GM21423 (cell line): ENCODE measurements around the gene EGFR.

Experiments used
- ATAC-seq: cut with Tn5 transposase; IDR thresholded peaks from one replicate; pipeline ENCODE4 v1.9.1; 2021; ENCODE audit warnings: mild to moderate bottlenecking, moderate library complexity; ENCODE audit not compliant: unreplicated experiment

The EGFR gene

DNA sequence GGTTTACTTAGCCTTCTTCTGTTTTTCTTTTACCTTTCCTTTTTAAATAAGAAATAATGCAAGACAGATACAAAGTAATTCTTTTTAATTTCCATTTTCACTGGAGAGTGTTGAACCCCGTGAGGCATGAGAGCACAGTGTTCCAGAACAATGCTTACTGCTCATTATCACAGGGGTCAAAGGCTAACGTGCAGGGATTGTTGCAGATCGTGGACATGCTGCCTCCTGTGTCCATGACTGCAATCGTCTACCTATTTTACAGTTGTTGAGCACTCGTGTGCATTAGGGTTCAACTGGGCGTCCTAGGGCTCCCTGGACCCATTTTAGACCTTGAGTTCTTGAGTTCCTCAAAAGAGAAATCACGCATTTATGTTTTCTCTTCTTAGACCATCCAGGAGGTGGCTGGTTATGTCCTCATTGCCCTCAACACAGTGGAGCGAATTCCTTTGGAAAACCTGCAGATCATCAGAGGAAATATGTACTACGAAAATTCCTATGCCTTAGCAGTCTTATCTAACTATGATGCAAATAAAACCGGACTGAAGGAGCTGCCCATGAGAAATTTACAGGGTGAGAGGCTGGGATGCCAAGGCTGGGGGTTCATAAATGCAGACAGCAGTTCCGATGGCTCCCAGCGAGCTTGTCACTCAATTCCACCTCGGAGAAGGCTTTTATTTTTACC, 124.2 kb downstream of the EGFR start:
- no peak for ATAC-seq

DNA sequence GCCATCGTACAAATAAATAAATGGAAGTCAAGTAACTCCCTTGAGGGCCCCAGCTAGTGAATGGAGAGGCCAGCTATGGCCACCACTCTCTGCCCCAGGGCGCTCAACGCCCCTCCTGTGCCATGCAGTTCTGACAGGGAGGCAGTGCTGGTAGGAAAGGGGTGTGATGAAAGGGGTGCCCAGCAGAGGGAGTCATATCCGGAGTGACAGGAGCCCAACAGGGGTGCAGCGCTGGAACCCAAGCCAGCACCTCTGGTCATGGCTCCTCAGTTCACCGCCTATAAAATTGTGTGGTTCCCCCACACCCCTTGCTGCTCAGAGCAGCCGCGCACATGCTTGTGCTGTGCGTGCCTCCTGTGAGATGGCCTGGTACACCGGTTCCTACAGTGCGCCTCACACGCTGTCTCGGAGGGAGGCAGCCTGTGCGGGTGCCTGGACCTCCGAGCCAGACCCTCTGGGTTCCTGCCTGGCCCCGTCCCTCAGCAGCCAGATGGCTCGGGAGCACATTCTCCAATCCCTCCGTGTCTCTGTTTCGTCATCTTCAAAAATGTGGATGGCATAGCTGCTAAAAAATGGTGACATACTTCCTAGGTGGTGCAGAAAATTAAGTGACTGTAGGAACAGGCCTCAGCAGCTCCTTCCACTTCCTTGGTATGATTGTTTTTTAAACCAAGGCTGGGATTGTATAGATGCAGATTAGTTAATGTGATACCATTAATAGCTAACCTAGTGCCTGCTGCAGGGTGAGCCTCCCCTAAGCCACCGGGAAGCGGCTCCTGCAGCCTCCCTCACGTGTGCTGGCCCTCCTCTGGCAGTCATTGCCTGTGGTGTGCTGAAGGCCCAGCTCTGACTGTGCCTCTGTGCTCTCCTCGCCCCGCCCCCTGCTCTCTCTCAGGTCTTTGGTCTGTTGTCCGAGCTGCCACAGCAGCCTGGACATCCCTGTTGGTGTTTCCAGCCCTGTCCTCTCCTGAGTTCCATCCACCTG, 125.8 kb downstream of the EGFR start:
- ATAC-seq, result no peak

DNA sequence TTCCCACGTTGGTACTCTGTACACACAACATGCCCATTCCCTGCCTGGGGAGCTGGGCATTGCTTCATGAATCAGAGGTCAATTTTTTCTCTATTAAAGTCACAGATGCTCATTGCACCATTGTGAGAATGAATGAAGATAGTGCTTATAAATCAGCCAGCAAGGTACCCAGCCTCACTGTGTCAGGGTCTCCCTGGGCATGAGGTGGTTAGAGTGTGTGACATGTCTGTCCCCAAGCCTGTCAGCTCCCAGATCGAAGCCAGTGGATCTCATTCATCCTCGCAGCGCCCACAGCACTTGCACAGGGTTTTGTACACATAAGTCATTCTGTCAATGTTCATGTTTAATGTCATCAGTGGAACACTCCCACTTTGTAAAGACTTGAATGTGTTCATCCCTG, 126.8 kb downstream of the EGFR start:
- no peak for ATAC-seq

DNA sequence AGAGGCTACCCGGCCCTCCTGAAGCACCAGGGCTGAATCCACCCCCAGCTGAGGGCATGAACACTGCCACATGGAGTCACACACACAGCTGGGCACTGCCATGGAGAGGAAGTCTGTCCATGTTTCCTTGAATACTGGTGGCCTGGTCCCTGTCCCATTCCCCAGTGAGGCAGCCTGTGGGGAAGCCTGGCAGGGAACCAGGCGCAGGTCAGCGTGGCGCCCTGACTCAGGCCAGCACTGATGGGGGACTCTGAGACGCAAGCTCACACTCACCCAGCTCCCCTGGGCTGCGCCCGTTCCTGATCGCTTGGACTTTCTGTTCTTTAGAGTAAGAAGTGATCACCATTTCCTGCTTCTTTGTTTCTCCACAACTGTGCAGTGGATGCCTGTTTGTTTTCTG, 128.3 kb downstream of the EGFR start:
- ATAC-seq, result no peak

DNA sequence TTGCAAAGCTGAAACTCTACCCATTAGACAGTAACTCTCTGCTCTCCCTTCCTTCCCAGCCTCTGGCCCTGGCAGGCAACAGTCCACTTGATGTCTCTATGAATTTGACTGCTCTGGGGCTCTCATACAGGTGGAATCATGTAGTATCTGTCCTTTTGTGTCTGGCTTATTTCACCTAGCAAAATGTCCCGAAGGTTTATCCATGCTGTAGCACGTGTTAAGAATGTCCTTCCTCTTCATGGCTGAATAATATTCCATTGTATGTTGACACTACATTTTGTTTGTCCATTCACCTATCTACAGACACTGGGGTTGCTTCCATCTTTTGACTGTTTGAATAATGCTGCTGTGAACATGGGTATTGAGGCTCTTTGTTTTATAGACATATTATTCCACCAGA, 128.9 kb downstream of the EGFR start:
- no peak for ATAC-seq

DNA sequence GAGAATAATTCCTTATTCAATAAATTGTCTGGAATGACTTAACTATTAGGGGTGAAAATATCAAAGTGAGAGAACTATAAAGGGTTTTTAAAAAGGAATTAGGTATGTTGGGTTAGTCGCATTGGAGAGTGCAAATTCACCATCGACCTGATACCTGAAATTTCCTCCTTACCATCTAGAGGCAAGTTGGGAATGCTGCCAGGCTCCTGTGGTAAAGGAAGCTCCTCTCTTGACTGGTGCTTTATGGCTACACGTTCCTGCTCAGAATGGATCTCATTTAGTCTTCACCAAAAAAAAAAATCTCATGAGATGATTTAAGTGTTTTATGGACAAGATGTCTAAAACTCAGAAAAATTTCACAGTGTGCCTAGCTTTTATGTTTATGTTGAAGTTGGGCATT, 129.8 kb downstream of the EGFR start:
- no peak for ATAC-seq

DNA sequence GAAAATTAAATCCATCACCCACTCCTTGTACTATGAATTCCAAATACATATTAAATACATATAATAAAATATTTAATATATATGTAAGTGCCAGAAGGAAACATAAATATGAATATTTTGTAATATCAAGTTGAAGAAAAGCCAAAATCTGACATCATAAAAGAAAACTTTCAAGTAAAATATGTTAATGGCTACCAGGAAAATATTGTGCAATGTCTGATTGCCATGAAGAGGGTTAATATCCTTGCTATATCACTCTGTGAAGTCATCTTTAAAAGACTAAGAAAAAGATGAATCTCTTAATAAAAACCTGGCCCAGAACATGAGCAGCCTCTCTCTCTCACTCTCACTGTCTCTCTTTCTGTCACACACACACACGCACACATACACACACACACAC, 130.2 kb downstream of the EGFR start:
- no peak for ATAC-seq

DNA sequence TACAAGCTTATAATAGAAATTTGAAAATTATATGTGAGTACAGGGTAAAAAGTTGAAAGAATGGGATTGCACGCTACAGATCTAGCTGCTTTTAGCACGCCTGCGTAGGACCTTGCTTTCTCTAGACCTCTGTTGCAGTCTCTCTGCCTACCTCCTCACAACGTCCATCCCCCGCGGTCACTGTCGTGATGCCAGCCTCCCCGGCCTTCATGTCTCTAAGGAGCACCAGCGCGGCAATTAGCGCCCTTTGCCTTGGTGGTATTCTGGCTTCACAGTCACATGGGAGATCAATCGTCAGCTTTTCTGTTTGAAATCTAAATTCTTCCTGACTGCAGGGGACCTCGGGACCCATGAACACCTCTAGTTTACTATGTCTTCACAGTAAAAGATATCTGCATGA, 131.3 kb downstream of the EGFR start:
- no peak for ATAC-seq

DNA sequence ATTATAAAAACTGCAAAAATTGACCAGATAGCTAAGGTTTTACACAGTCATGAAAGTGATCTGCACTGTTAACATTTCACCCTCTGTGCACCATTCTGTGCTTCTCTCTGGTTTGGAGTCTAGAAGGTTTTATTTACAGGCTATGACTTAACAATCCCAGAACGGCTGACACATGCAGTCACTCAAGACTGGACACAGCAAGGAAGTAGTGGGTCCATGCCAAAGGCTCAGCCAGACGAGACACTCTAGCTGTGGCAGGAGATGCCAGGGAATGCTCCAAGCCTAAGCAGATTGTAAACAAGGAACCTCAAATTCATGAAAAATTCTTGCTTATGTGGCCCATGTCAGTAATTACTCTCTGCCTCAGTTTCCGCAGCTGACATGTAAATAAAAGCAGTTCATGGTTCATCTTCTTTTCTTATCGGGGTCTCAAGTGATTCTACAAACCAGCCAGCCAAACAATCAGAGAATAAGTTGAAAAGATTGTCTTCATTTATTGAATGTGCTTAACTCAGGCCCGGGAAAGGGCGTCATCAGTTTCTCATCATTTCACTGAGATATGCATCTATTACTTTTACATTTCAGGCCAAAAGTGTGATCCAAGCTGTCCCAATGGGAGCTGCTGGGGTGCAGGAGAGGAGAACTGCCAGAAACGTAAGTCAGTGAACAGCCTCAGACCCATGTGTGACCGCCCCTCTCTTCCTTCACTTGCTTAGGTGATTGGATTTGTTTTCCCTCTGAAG, 132.1 kb downstream of the EGFR start:
- no peak for ATAC-seq

DNA sequence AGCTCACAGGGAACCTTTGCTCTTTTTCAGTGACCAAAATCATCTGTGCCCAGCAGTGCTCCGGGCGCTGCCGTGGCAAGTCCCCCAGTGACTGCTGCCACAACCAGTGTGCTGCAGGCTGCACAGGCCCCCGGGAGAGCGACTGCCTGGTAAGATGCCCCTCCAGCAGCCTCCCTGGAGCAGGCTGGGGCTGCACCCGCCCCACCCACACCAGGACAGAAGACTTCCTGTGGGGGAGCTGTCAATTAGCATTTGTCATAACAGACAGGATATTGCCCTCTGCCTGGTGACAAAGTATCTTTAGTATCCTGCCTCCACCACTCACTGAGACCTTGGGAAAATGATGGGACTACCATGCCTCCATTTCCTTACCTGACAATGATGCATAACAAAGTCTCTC, 133.7 kb downstream of the EGFR start:
- ATAC-seq, result no peak

DNA sequence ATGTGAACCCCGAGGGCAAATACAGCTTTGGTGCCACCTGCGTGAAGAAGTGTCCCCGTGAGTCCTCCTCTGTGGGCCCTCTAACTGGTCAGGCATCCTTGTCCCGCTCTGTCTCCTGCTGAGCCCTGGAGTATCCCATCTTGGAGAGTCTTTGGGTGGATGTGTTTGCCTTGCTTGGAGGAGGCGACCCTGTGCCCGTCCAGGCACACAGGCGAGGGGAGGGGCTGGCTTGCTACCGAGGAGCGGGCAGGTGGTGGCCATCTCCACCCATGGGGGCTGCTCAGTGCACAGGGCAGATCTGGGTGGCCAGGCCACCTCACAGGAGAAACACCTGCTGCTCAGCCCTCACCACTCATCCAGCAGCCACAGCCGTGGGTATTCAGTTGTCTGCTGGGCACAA, 135.3 kb downstream of the EGFR start:
- no peak for ATAC-seq

DNA sequence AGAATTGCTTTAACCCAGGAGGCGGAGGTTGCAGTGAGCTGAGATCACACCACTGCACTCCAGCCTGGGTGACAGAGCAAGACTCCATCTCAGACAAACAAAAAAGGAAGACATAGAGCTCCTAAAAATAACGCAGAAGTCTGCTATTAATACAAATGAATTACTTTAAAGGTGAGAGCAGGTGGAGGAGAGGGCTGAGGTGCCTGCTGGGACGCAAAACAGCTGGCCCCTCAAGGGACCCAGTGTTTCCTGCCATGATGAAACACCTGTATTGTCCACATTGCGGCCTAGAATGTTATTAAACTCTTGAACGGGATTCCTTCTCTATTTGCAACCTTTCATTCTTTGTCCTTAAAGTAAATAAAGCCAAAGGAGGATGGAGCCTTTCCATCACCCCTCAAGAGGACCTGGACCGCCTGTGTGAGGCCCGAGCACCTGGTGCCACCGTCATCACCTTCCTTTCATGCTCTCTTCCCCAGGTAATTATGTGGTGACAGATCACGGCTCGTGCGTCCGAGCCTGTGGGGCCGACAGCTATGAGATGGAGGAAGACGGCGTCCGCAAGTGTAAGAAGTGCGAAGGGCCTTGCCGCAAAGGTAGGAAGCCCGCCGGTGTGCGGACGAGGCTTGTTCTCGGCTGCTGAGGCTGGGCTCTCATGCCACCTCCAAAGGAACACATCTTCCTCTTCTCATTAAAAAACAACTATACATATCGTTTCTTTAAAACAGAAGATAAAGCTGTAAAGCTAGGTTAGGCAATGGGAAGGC, 136.7 kb downstream of the EGFR start:
- ATAC-seq, result no peak

DNA sequence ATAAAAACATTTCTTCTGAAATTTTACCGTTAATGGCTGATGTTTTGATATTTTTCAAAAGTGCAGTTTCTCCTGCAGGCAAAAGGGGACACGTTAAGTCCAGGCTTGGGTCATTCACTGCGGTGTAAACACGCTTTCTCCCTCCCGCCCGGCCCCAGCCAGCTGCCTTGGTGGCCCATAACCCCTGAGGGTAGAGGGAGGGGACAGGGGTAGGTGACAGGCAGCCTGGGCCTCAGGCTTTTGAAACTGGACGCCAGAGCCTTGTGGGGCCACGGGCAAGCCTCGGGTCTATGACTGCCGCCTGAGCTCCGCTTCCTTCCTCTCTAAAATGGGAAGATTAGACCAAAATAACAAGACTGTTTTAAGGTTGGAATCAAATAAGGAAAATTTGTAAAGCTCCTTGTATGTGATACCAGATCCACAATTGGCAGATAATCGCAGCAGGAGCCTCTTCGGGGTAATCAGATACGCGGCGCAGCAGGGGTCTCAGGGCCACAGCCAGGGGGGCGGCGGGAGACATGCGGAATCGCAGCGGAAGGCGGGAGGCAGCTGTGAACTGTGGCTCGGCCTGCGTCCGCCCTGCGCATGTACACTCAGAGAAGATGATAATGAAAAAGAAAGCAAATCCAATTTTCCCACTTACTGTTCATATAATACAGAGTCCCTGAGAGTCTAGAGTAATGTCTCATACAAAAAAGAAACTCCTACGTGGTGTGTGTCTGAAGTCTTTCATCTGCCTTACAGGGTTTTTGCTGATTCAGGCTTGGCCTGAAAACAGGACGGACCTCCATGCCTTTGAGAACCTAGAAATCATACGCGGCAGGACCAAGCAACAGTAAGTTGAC, 138.3 kb downstream of the EGFR start:
- ATAC-seq, result no peak

DNA sequence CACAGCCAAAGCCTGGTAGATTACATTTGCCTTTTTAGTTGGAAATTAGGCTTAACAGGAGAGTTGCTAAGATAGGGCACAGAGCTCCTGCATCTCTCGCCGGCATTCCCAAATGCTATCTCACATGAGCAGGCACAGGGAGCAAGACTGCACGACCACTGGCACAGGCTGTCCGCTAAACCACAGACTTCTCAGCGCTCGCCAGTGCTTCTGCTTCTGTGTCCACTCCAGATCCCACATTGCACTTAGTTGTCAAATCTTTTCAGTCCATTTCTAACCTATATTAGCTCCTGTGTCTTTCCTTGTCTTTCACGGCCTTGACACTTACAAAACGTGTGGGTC, 138.9 kb downstream of the EGFR start:
- ATAC-seq, result no peak

DNA sequence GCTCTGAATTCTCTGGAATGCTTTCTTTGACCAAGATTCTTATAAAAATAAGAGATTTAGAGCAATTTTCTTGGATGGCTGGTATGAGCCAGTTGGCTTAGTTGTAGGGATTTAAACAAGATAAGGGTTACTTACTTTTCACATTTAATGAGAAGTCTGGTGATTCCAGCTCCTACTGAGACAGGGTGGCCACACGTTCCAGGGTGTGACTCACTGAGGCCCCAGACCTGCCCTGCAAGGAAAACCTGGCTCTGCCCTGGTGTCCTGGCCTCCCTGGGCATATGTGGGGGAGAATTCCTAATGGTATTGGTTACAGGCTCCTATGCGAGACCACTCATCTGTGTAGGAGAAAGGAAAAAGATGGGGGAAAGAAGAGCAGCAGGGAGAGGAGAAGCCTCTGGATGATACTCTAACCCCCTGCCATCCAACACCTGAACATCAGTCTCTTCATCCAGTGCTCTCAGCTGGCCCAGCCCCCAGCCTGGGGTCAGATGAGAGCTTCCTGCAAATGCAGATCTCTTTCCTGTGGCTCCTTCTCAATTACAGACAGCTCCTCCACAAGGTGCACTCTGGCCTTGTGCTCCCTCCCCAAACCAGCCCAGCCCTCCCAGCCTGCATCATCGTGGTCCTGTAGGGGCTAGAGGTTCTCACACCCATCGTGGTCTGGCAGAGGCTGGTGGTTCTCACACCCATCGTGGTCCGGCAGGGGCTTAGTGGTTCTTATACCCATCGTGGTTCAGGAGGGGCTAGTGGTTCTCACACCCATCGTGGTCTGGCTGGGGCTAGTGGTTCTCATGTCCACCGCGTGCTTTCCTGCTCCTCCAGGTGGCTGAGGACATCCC, 139.9 kb downstream of the EGFR start:
- ATAC-seq, result no peak

DNA sequence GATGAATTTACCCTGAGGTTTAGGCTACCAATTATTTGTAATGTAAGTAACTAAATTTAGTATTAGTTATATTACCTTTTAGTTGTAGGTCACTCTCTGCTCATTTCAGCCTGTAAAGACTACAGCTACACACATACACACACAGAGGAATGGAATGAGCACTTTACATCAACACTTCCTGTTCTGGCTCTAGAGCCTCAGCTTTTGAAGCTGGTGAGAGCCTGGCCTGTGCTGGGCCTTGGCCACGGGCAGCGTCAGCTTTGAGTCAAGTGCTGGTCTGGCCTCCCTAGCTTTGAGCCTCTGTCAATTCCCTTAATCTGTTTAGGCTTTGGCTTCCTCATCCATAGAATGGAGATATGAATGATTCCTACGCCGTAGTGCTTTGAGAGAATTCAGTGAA, 141.7 kb downstream of the EGFR start:
- no peak for ATAC-seq

DNA sequence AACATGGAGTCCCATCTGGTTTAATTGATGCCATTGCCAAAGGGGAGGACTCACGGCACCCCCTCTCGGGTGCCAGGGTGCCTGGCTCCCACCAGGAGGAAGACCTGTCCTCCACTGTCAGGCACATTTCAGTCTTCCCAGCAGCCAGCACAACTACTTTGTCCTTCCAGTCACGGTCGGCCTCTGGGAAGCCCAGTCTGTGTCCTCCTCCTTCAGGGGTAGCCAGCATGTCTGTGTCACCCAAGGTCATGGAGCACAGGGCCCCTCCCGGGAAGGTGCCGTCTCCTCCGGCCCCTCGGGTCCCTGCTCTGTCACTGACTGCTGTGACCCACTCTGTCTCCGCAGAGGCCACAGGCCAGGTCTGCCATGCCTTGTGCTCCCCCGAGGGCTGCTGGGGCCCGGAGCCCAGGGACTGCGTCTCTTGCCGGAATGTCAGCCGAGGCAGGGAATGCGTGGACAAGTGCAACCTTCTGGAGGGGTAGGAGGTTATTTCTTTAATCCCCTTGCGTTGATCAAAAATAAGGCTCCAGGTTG, 142.4 kb downstream of the EGFR start:
- no peak for ATAC-seq

DNA sequence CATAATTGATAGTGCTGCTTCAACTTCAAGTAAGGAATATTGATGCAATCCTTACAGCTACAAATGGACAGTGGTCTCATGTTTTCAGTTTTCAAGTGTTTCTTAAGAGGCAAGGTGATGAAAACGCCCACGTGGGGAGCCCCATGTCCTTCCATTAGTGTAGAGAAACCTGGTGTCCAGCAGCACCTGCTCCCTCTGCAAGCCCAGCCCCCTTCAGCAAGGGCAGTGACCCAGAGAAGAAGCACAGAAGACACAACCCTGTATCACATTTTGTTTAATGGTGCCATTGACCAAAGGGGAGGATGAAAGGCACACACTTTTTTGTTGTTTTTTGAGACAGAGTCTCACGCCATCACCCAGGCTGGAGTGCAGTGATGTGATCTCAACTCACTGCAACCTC, 143.7 kb downstream of the EGFR start:
- ATAC-seq, result no peak

DNA sequence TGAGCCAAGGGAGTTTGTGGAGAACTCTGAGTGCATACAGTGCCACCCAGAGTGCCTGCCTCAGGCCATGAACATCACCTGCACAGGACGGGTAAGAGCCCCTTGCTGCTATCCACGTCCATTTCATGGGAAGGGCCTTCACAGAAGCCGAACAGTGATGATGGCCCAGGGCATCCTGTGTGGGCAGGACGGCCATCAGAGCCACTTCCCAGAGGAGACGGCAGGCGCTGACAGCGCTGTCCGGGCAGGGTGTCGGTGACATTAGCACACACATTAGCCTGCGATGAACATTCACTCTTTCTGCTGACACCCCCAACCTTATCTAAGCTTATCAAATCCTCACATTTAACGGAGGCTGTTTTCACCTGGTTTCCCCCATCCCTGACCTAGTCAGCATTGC, 144.9 kb downstream of the EGFR start:
- ATAC-seq, result no peak
